Measurements from ENCODE around the gene IRX1. TPM values are rescaled to one million over a fixed set of nuclear protein-coding genes. Genes with fewer than 3 reads are reported as not detected.

The IRX1 gene
- polyA plus RNA-seq (2011; rRNA removed) (not detected in 2 replicates), polyA minus RNA-seq (2011; rRNA and poly(A)+ RNA removed) (not detected in 2 replicates)

GRCh38 chr5:3595006-3595961 lies at the start of gene IRX1:
IRX1 (plus strand) TSS chr5:3595832; CDS start chr5:3596106, 274 bp downstream.
- peaks cover 5% of the 10 kb centered on the region; the same call in 1 of the 2 replicates for H3K9me3 ChIP-seq (ENCODE audit: control insufficient read depth, insufficient read depth, low read length)
- no peak within 1 kb of the TSS for H3K4me3 ChIP-seq (ENCODE audit: low read depth, low read length)
- POLR2A ChIA-PET, result no interaction called here
- no peak within 1 kb of the TSS for H3K27ac ChIP-seq (ENCODE audit: low read depth, low read length)
- DNase-seq (ENCODE audit: low read depth, low spot score), result no peak
- CTCF ChIA-PET, result no interaction called here
- no peak for TF ChIP-seq CTCF (IDR thresholded peaks at IDR 0.05; ENCODE audit: low read depth, low read length)
- H3K27me3 ChIP-seq (ENCODE audit: control insufficient read depth, insufficient read depth, low read length), result peaks cover 66% of the 10 kb centered on the region

DNA sequence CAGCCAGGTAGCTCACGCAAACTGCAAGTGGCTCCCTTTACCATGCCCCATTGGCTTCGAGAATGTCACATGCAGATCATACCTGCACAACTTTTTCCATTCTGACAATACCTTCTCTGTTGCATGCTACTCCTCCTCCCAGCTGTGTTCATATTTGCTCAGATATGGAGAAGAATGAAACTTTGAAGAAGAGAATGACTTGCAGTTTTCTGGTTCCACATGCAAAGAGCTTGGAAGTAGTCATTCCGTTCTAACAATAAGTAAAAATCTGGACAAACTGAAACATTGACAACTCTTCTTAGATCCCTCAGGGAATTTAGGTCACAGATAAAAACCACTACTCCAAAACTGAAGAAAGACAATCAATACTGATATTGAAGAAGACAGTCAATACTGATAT lies 49.6 kb upstream of the IRX1 start:
- no peak overlapping the region for H3K27ac ChIP-seq (ENCODE audit: low read depth, low read length)
- H3K9me3 ChIP-seq (ENCODE audit: control insufficient read depth, insufficient read depth, low read length), result peaks cover 27% of the 10 kb centered on the region
- ChIA-PET POLR2A (no interaction called here), CTCF (no interaction called here)
- no peak for TF ChIP-seq CTCF (IDR thresholded peaks at IDR 0.05; ENCODE audit: low read depth, low read length)
- H3K27me3 ChIP-seq (ENCODE audit: control insufficient read depth, insufficient read depth, low read length), result no peaks in the 10 kb centered on the region
- no peak for DNase-seq (ENCODE audit: low read depth, low spot score)
- H3K4me3 ChIP-seq (ENCODE audit: low read depth, low read length), result no peak overlapping the region

- DNase-seq (ENCODE audit: low read depth, low spot score), result no peak
- Histone ChIP-seq H3K4me3 (ENCODE audit: low read depth, low read length) (no peak overlapping the region), H3K27ac (ENCODE audit: low read depth, low read length) (no peak overlapping the region), H3K9me3 (ENCODE audit: control insufficient read depth, insufficient read depth, low read length) (peaks cover 34% of the 10 kb centered on the region), H3K27me3 (ENCODE audit: control insufficient read depth, insufficient read depth, low read length) (no peaks in the 10 kb centered on the region)
- ChIA-PET CTCF (no interaction called here), POLR2A (no interaction called here)
- TF ChIP-seq CTCF (IDR thresholded peaks at IDR 0.05; ENCODE audit: low read depth, low read length), result no peak
These were observed 31.5 kb upstream of the IRX1 start for GRCh38 chr5:3564116-3564515.

DNA sequence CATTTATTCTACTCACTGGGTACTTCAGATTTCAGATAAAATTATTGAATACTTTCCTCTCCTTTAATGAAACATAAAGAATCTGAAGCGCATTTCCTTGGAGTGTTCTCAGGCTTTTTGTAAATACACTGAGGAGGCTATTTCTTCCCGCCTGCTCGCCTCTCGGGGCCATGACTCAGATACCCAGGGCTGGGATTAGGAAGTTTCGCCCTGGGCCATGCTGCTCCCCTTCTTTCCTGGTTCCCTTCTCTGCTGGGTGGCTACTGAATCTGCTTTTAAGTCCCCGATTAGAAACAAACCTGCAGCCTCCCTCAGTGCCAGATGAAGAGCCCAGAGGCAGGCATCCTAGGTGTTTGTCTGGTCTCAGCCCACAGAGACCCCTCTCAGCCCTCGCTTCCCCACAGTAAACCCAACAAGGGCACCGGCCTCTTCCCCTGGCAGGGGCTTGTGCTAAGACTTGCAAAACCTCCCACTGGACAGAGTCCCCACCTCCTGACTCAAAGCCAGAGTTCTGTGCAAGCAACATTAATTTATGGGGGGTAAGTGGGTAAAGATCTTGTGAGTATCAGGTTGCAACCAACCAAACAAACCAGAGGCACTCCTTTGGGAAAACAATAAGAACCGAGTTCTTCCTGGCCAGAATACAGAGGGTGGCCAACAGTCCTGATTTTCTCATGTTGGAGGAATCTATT lies 30.7 kb upstream of the IRX1 start:
- H3K9me3 ChIP-seq (ENCODE audit: control insufficient read depth, insufficient read depth, low read length), result peaks cover 39% of the 10 kb centered on the region
- no peak for TF ChIP-seq CTCF (IDR thresholded peaks at IDR 0.05; ENCODE audit: low read depth, low read length)
- POLR2A ChIA-PET, result no interaction called here
- no peaks in the 10 kb centered on the region for H3K27me3 ChIP-seq (ENCODE audit: control insufficient read depth, insufficient read depth, low read length)
- CTCF ChIA-PET, result no interaction called here
- no peak overlapping the region for H3K27ac ChIP-seq (ENCODE audit: low read depth, low read length)
- no peak overlapping the region for H3K4me3 ChIP-seq (ENCODE audit: low read depth, low read length)
- DNase-seq (ENCODE audit: low read depth, low spot score), result no peak
